Stimulated activated CD4-positive, alpha-beta T cell treated with anti-CD3 and anti-CD28 coated beads, Interleukin-4, amount 100 ng/mL, for 1 hour (primary cell): ENCODE measurements around the gene SNAI3.

Experiments
- DNase-seq: peaks from one replicate; pipeline ENCODE4 v3.0.0-alpha.2; 2020

SNAI3 gene

DNA sequence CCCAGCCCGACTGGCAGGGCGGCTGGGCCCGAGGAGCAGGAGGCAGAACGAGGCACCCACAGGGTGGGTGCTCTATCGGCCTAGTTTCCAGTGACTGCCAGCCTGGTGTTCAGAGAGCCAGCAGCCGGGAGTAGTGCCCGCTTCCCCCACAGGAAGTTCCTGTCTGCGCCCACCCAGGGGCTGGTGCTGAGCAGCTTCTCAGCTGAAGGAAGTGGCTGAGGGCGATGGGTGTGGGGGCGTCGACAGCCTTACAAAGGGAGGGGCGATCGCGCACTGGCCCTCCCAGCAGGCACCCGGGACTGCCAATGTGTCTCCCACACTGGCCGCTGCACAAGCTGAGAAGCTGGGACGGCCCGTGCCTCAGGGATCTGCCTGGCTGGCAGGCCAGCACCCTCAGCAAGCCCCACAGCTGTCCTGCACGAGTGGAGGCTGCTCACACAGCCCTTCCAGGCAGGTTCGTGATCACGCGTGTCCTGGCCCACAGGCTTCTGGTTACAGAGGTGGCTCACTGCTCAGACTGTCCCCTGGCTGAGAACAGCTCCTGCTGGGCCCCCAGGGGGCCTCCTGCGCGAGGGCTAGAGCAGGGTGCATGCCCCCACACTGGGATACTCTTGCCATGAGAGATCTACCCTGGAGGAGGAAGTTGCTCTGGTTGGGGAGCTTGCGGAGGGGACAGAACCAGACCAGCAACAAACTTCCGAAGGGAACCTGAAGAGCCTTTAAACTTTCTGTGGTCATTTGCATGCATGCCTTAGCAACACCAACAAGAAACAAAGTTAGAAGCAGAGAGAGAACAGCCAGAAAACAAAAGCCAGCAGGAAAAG, 17.4 kb upstream of the SNAI3 start:
- peak; percentile 67 for DNase-seq

DNA sequence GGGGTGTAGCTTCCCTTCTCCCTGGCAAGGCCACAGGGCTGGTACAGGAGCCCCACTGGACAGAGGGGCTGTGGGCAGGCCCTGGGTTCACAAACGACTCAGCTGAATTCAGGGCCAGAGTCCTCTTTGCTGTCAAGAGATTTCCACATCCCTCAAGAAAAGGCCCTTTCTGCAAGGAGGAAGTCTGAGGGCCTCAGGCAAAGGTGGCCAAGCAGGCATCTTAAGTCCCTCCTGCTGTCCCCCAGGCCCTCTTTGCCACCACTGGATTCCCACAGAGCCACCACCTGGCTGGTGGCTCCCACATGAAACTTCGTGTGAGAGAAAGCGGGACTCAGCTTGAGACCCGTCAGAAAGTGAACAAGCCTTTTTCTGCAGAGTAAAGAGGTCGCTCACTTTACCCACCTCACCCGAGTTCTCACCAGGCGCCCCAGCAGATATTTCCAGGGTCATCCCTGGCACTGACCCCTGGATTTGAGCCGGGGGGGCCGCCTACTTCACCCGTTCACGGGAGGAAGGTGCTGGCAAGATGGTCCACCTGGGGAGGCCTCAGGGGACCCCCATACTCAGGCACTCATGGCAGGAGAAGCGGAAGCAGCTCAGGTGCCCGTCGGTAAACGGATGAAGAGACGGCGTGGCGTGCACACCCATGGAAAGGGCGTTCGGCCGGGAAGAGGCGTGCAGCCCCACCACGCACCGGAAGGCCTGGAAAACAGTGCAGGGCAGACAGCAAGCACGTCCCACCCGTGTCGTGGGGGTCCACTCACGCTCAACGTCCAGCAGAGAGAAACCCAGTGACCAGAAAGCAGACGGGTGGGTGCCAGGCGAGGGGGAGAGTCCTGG, 16.3 kb upstream of the SNAI3 start:
- no peak for DNase-seq

GRCh38 chr16:88701581-88702370, 15.5 kb upstream of the SNAI3 start:
- no peak for DNase-seq

DNA sequence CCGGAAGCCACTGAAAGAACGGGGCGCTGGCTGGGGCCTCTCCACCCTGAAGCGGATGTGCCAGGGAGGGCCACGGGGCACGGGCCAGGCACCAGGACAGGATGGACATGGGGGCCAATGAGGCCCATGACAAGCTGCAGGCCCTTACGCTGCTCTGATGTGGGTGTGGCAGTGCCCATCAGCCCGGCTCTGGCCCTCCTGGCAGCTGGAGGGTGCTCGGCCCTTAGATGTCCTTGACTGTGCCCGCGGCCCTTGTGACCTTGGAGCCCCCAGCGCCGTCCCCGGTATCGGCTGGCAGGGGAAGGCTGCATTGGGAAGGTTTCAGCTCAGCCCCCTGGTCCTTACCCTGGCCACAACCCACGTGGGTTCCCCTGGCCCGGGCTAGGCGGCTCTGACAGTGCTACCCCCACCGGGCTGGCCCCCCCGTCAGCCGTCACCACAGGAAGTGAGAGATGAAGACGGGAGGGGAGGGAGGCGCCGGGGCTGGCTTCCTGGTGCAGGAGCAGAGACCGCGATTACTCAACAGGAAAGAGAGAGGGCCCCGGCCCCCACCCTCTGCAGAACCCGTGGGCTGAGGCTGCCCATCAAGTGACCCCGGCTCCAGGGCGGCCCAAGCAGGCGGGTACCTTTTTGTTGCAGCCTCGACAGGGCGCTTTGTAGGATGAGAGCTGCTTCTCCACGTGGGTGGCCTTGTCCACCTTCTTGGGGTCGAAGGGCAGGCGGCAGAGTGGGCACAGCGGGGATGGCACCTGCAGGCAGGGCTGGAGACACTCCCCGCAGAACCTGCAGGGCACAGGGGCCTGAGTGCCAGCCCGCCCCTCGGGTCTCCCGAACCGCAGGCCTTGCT, 14.6 kb upstream of the SNAI3 start:
- DNase-seq: peak; percentile 93

DNA sequence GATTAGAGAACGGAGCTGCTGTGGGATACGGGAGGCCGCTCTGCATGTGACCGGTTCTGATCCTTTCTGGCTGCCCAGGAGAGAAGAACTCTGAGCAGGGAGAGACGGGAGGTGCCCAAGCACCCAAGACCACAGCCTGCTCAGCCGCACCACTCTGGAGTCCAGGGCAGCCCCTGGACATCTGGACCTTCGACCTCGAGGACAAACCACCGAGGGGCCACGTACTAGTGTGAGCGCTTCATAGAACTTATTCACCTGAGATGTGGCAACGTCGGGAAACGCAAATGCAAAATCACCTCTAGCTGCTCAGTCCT, 14.0 kb upstream of the SNAI3 start:
- DNase-seq: no peak

- DNase-seq: no peak
Observed at GRCh38 chr16:88699180-88699579, 12.9 kb upstream of the SNAI3 start.

DNA sequence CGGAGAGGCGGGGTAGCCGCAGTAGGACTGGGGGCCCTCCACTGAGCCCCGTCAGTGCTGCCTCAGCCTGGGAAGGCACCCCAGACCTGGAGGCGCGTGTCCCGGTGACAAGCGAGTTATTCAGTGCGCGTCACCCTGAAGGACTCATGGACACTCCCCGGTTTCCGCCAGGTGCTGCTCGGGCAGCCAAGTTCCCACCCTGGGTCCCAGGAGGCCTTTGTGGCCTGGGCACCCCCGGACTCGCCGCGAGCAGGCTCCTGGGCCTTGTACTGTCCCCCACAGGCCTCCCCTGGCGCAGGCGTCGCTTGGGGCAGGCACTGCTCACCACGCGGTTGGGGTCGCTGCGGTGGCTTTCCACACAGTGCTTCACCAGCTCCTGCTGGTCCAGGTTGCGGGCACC, 12.3 kb upstream of the SNAI3 start:
- no peak for DNase-seq

DNA sequence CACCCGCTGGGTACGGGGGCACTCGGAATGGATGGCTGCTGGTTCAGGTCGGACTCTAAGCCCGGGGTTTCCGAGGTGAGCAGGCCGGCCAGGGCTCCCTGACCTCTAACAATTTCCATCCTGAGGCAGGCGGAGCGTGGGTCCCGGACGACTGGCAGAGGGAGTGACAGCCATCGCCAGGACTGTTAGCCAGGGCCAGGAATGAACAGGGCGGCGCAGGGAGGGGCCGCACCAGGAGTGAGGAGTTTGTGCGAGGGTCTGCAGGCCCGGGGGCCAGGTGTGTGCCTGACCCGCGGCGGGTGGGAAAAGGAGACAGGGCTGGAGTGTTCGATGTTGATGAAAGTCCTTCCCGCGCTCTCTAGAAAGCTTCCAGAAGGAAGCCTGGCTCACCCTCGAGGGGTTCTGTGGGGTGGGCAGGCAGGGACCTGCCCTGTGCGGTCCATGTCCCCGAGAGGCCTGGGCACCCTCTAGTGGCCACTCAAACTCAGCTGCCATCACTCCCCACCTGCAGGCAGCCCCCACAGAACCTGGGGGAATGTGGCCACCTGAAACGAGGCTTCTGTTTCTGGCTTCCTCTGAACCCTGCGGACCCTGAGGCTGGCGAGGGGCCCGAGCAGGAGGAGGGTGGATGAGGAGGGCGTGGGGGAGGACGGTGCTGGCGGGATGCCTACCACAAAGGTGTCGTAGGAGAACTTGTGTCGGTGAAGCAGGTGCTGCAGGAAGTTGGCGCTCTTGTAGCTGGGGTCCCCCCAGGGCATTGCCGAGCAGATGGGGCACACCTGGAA, 11.7 kb upstream of the SNAI3 start:
- peak; percentile 30 for DNase-seq

GRCh38 chr16:88697116-88697830, 11.0 kb upstream of the SNAI3 start:
- no peak for DNase-seq

- no peak for DNase-seq
Observed at GRCh38 chr16:88696441-88696840, 10.1 kb upstream of the SNAI3 start.

DNA sequence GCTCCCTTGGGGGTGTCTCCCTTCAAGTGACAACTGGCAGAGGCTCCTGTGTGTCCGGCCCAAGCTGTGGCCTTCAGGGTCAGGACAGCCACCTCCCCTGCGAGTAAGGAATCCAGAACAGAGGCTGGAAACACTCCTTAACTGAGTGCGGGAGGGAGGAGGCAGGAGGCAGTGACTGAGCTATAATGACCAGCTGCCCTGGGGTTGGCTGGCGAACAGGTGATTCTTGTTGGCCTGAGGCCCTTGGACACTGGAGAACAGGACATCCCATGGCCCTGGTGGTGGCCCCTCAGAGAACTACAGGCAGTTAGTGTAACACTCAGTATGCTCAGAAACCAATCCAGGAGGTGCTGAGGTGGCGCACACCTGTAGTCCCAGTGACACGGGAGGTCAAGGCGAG, 9.4 kb upstream of the SNAI3 start:
- no peak for DNase-seq

DNA sequence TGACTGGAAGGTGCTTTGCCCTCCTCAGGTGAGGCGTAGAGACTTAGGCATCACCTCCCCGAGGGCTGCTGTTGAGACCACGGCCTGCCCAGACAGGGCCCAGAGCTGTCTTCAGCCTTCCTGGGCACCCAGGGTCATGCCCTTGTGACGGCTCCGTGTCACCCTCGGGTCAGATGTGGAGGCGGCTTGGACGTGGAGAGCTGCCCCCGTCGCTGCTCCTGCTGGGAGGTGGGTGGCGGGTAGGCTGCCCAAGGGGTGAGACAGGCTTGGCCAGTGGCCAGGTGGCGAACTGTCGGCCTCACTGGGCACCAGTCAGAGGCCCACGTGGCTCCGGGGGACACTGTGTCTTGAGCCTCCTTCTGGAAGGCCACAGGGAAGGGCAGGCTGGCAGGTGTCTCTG, 8.9 kb upstream of the SNAI3 start:
- DNase-seq: no peak

GRCh38 chr16:88694221-88695087, 8.1 kb upstream of the SNAI3 start:
- no peak for DNase-seq

GRCh38 chr16:88693420-88694177, 7.3 kb upstream of the SNAI3 start:
- DNase-seq: no peak

GRCh38 chr16:88692861-88693260, 6.6 kb upstream of the SNAI3 start:
- DNase-seq: no peak

DNA sequence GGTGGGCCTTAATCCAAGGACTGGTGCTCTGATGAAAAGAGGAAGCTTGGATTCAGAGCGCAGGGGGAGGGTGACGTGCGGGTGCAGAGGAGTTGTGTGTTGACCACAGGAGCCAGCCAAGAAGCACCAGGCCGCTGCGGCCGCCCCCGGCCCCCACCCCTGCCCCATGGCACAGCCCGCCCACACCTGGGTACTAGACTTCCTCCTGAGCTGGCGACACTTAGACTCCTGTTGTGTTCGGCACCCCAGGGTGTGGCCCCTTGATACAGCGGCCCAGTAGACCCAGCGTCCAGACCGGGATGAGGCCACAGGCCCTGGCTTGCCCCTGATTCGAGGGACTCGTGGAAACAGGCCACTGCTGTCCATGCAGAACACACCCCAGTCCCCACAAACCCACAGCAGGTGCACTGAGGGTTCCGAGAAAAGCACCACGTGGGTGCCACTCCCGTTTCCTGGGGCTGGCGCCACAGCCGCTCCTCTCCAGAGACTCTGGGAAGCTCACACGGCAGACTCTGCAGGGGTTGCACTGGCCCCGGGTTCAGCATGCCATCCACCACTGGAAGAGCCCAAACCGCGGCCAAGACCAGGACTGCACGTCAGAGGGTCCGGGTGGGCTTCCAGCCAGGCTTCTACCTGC, 5.7 kb upstream of the SNAI3 start:
- no peak for DNase-seq

GRCh38 chr16:88691129-88691813, 5.0 kb upstream of the SNAI3 start:
- no peak for DNase-seq
